HUES48 (cell line): ENCODE data around the gene HLA-A.
"Not testable (repeated sequence)": the region's sequence is repeated elsewhere in the genome, so short reads cannot be mapped to it uniquely, and the experiment has no call there.

Experiments used
- H3K27ac ChIP-seq: one replicate; pipeline ENCODE4 v1.7.0; 2013; ENCODE audit warnings: low read depth, low read length, inconsistent platforms
- H3K27me3 ChIP-seq: 2 replicates; pipeline ENCODE4 v1.6.1; 2013; ENCODE audit warnings: mild to moderate bottlenecking, low read length; ENCODE audit not compliant: control insufficient read depth, insufficient read depth
- H3K36me3 ChIP-seq: 2 replicates; pipeline ENCODE4 v1.6.1; 2013; ENCODE audit warnings: low read length; ENCODE audit not compliant: control insufficient read depth, insufficient read depth
- H3K4me1 ChIP-seq: 2 replicates; pipeline ENCODE4 v1.6.1; 2013; ENCODE audit warnings: mild to moderate bottlenecking, low read length; ENCODE audit not compliant: control insufficient read depth, insufficient read depth
- H3K4me3 ChIP-seq: 2 replicates; pipeline ENCODE4 v1.5.1; 2013; ENCODE audit warnings: mild to moderate bottlenecking, low read depth, low read length
- H3K9ac ChIP-seq: 2 replicates; pipeline ENCODE4 v1.6.1; 2013; ENCODE audit warnings: mild to moderate bottlenecking, low read depth, low read length, moderate library complexity
- H3K9me3 ChIP-seq: 2 replicates; pipeline ENCODE4 v1.6.1; 2013; ENCODE audit warnings: low read length; ENCODE audit not compliant: control insufficient read depth, insufficient read depth

HLA-A gene

GRCh38 chr6:29963697-29964096 is 21.4 kb downstream of the HLA-A start:
- not testable (repeated sequence) for H3K36me3 ChIP-seq, H3K9ac ChIP-seq, H3K4me3 ChIP-seq, H3K27me3 ChIP-seq, H3K9me3 ChIP-seq
- Histone ChIP-seq H3K27ac (peak overlapping the region; percentile 98), H3K4me1 (peaks cover 38% of the 10 kb centered on the region)

DNA sequence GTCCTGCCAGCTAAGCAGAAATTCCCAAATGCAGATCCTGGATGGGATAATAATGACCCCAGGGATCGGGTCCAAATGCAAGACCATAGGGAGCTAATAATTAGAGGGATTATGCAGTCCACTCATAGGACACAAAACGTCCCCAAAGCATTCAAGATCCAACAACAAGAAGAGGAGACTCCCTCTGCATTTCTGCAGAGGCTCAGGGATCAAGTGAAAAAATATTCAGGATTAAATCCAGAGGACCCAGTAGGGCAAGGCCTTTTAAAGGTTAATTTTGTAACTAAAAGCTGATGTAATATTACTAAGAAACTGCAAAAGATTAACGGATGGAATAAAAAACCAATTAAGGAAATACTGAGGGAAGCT is 22.2 kb downstream of the HLA-A start:
- Histone ChIP-seq H3K4me1 (peaks cover 38% of the 10 kb centered on the region), H3K27ac (peak overlapping the region; percentile 98), H3K36me3 (no peaks in the 10 kb centered on the region), H3K9ac (peak overlapping the region; percentile 54; the same call in 1 of the 2 replicates), H3K27me3 (no peaks in the 10 kb centered on the region), H3K4me3 (peak overlapping the region; percentile 52), H3K9me3 (no peaks in the 10 kb centered on the region)

DNA sequence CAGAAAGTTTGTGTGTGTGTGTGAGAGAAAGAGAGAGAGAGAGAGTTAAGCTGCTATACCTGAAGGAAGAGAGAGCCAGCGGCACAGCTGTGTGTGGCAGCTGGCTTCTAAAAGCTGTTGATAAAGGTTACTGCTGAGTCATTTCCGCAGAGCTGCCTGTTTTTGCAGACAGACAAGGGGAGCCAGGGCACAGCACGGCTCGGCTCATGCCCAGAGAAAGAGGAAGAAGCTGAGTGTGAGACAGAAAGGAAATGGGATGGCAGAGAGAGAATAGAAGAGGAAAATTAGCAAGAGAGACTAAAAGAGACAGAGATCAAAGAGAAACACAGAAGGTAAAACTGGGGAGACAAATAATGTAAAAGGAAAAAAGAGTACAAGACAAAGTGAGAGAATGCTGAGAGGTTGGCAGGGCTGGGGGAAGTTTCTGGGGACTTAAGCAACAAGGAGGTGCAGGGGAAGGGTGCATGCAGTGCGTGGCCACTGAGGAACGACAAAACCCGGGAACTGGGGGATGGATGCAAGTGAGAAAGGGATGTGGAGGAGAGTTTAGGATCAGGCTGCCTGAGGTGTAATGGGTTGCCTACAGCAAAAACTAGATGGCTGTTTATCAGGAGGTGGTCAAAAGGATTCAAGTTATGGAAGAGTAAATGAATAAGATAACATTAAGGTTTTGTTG is 22.7 kb downstream of the HLA-A start:
- peaks cover 38% of the 10 kb centered on the region for H3K4me1 ChIP-seq
- H3K9me3 ChIP-seq: no peaks in the 10 kb centered on the region
- peak overlapping the region; percentile 98 for H3K27ac ChIP-seq
- H3K27me3 ChIP-seq: no peaks in the 10 kb centered on the region
- peak overlapping the region; percentile 52 for H3K4me3 ChIP-seq
- peak overlapping the region; percentile 54 for H3K9ac ChIP-seq
- H3K36me3 ChIP-seq: no peaks in the 10 kb centered on the region

DNA sequence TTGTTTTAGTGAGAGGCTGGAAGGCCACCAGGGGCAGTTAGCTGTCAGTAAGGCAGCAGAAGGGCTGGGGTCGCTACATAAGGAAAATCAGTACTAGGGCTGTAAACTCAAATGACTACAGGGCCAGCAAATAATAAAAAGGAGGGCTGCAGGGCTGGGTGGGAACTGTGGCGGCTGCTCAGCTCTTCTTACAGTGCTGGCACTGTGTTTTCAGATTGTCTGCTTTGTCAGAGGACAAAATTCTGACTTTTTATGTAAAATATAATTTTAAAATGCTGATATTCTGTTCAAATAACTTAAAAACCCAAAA is 23.2 kb downstream of the HLA-A start:
- peaks cover 38% of the 10 kb centered on the region for H3K4me1 ChIP-seq
- H3K4me3 ChIP-seq: peak overlapping the region; percentile 52
- H3K27me3 ChIP-seq: no peaks in the 10 kb centered on the region
- H3K27ac ChIP-seq: peak overlapping the region; percentile 98
- no peaks in the 10 kb centered on the region for H3K36me3 ChIP-seq
- H3K9ac ChIP-seq: peak overlapping the region; percentile 54
- no peaks in the 10 kb centered on the region for H3K9me3 ChIP-seq

- Histone ChIP-seq H3K4me3 (0 out of 2 replicates have a peak overlapping the region, but pooled peaks have one; percentile 52), H3K27ac (peak overlapping the region; percentile 98)
Observed at GRCh38 chr6:29965873-29966601, 23.7 kb downstream of the HLA-A start.

DNA sequence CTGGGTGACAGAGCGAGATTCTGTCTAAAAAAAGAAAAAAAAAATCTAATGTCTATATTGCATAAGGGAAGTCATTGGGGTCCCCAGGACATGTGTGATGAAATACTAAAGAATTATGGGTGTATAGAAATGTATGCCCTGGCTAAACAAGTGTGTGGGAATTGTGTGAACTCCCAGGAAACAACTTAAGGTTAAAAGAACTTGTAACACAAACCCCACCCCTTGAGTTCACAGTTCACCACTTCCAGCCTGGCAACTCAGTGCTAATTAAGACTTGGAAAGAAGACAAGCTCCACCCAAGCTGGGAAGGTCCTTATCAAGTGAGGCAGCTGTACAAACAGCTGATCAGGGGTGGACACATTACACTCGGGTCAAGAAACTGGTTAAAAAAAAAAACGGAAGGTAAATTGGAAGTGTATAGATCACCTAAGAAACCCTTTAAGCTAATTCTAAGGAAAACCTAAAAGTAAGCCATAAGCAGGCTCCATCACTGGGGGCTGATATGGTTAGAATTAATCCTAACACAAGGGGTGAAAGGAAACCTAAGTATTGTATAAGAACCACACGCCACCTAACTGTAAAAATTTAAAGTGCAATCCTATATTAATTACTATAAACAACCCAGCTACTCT is 25.2 kb downstream of the HLA-A start:
- no peak overlapping the region for H3K4me3 ChIP-seq
- H3K4me1 ChIP-seq: peaks cover 38% of the 10 kb centered on the region
- H3K27me3 ChIP-seq: peaks cover 2% of the 10 kb centered on the region
- H3K9me3 ChIP-seq: no peaks in the 10 kb centered on the region
- no peak overlapping the region for H3K27ac ChIP-seq
- H3K36me3 ChIP-seq: no peaks in the 10 kb centered on the region
- H3K9ac ChIP-seq: no peak overlapping the region

More at GRCh38 chr6:29965873-29966601, 23.7 kb downstream of the HLA-A start:
- Histone ChIP-seq H3K9me3 (no peaks in the 10 kb centered on the region), H3K9ac (0 out of 2 replicates have a peak overlapping the region, but pooled peaks have one; percentile 54), H3K27me3 (no peaks in the 10 kb centered on the region), H3K36me3 (no peaks in the 10 kb centered on the region), H3K4me1 (peaks cover 38% of the 10 kb centered on the region)

DNA sequence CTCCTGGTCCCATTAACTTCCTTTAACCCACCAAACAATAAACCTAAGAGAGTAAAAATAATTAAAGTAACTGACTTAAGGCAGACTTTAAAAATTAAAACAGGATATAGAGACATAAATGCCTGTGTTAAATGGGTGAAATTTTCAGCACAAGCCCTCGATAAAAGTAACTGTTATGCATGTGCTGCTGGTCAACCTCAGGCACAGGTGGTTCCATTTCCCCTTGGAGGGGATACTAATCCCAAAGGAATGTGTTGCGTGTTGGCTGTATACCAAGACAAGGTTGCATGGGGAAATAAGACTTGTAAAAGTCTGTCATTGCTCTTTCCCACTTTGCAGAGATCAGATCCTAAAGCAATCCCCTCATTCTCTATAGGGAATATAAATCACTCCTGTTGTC is 25.8 kb downstream of the HLA-A start:
- Histone ChIP-seq H3K36me3 (no peaks in the 10 kb centered on the region), H3K4me1 (peaks cover 38% of the 10 kb centered on the region), H3K27ac (no peak overlapping the region), H3K9ac (no peak overlapping the region), H3K9me3 (no peaks in the 10 kb centered on the region), H3K27me3 (peaks cover 8% of the 10 kb centered on the region), H3K4me3 (no peak overlapping the region)

DNA sequence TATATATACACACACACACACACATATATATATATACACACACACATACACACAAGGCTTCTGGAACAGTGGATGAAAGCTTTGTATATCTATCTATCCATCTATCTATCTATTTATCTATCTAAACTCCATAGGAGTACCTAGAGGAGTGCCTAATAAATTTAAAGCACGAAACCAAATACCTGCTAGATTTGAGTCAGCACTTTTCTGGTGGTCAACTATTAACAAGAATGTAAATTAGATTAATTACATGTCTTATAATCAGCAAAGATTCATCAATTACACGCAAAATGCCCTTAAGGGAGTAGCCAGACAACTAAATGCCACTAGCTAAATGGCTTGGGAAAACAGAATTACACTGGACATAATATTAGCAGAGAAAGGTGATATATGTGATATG is 26.6 kb downstream of the HLA-A start:
- Histone ChIP-seq H3K9ac (no peak overlapping the region), H3K27ac (no peak overlapping the region), H3K9me3 (no peaks in the 10 kb centered on the region), H3K36me3 (no peaks in the 10 kb centered on the region), H3K4me1 (peaks cover 38% of the 10 kb centered on the region), H3K4me3 (no peak overlapping the region), H3K27me3 (peaks cover 14% of the 10 kb centered on the region)

GRCh38 chr6:29970711-29971110 is 28.4 kb downstream of the HLA-A start:
- H3K9ac ChIP-seq: no peak overlapping the region
- peaks cover 31% of the 10 kb centered on the region for H3K27me3 ChIP-seq
- peaks cover 28% of the 10 kb centered on the region for H3K4me1 ChIP-seq
- H3K36me3 ChIP-seq: no peaks in the 10 kb centered on the region
- no peak overlapping the region for H3K4me3 ChIP-seq
- H3K9me3 ChIP-seq: no peaks in the 10 kb centered on the region
- H3K27ac ChIP-seq: no peak overlapping the region

DNA sequence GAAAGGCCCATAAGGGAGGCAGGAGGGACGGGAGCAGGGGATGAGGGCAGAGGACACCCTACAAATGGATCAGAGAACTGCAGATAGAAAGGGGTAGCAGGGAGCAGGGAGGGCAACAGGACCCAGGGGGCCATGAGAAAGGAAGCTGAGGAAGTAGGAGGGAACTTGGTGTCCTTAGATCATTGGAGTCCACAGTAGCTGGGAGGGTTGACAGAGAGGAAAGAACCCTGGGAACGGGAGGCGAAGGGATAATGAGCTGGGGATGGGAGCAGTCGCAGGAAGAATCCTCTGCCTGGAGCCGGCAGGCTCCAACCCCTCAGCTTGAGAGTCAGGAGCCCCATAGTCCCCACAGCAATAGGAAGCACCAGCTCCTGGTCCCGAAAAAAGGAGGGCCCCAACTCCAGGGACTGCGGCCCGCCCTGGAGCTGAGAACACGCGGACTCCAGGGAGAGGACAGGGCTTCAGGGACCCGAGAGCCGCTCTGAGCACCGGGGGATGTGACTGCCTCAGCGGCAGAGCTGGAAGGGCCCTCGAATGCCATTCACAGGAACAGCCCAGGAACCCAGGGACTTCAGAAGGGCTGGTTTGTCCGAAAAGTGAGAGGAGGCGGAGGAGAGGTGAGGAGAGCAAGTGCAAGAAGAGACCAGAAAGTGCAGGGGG is 32.7 kb downstream of the HLA-A start:
- H3K4me1 ChIP-seq: peaks cover 20% of the 10 kb centered on the region
- H3K9me3 ChIP-seq: no peaks in the 10 kb centered on the region
- H3K27me3 ChIP-seq: peaks cover 61% of the 10 kb centered on the region
- H3K4me3 ChIP-seq: peak overlapping the region; percentile 54
- H3K27ac ChIP-seq: no peak overlapping the region
- H3K36me3 ChIP-seq: no peaks in the 10 kb centered on the region
- H3K9ac ChIP-seq: no peak overlapping the region

DNA sequence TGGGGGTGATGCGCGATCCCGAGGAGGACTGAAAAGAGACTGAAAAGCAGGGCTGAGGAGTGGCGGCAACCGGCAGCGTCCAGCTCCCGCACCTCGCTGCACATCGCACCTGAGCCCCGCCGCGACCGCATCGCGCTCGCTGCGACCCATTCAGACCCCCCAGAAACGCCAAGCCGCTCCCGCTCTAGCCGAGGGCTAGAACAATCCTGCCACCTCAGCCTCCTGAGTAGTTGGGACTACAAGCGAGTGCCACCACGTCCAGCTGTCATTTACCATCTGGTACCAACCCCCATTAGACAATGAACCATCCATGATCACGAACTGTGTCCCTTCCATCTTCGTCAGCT is 33.2 kb downstream of the HLA-A start:
- Histone ChIP-seq H3K27ac (no peak overlapping the region), H3K4me3 (peak overlapping the region; percentile 54), H3K9ac (no peak overlapping the region), H3K4me1 (peaks cover 20% of the 10 kb centered on the region), H3K27me3 (peaks cover 62% of the 10 kb centered on the region), H3K36me3 (no peaks in the 10 kb centered on the region), H3K9me3 (no peaks in the 10 kb centered on the region)
